Measurements from ENCODE around the gene CHD5. TPM values are rescaled to one million over a fixed set of nuclear protein-coding genes. Genes with fewer than 3 reads are reported as not detected.

The CHD5 gene
- total RNA-seq, 1 donor: under 0.01 TPM

GRCh38 chr1:6124746-6125365 lies 55.3 kb downstream of the CHD5 start:
- no peak for DNase-seq (ENCODE audit: insufficient read length, low spot score, missing footprints)
- Histone ChIP-seq H4K20me1 (ENCODE audit: insufficient read depth, low read length) (no peaks in the 10 kb centered on the region), H3K27me3 (ENCODE audit: insufficient read depth, low read length) (no peaks in the 10 kb centered on the region), H3K27ac (ENCODE audit: low read depth, low read length) (no peak overlapping the region), H3K9me3 (ENCODE audit: low read depth, low read length) (no peaks in the 10 kb centered on the region), H3K4me2 (ENCODE audit: insufficient read depth, low read length) (no peak overlapping the region), H3K79me2 (ENCODE audit: insufficient read depth, low read length) (no peaks in the 10 kb centered on the region), H3K36me3 (ENCODE audit: insufficient read depth, low read length) (no peaks in the 10 kb centered on the region), H3K4me3 (ENCODE audit: insufficient read depth, low read length) (no peak overlapping the region), H2AFZ (ENCODE audit: low read length) (no peak overlapping the region), H3K4me1 (ENCODE audit: insufficient read depth, low read length) (no peaks in the 10 kb centered on the region)
- TF ChIP-seq CTCF (IDR thresholded peaks at IDR 0.05; ENCODE audit: extremely low read depth, low read depth, low read length): no peak

GRCh38 chr1:6124341-6124740 lies 55.8 kb downstream of the CHD5 start:
- Histone ChIP-seq H3K27me3 (ENCODE audit: insufficient read depth, low read length) (no peaks in the 10 kb centered on the region), H2AFZ (ENCODE audit: low read length) (no peak overlapping the region), H3K27ac (ENCODE audit: low read depth, low read length) (no peak overlapping the region), H4K20me1 (ENCODE audit: insufficient read depth, low read length) (no peaks in the 10 kb centered on the region), H3K79me2 (ENCODE audit: insufficient read depth, low read length) (no peaks in the 10 kb centered on the region), H3K4me1 (ENCODE audit: insufficient read depth, low read length) (no peaks in the 10 kb centered on the region), H3K4me3 (ENCODE audit: insufficient read depth, low read length) (no peak overlapping the region), H3K4me2 (ENCODE audit: insufficient read depth, low read length) (no peak overlapping the region), H3K9me3 (ENCODE audit: low read depth, low read length) (no peaks in the 10 kb centered on the region), H3K36me3 (ENCODE audit: insufficient read depth, low read length) (no peaks in the 10 kb centered on the region)
- DNase-seq (ENCODE audit: insufficient read length, low spot score, missing footprints): no peak
- no peak for TF ChIP-seq CTCF (IDR thresholded peaks at IDR 0.05; ENCODE audit: extremely low read depth, low read depth, low read length)

- TF ChIP-seq CTCF (IDR thresholded peaks at IDR 0.05; ENCODE audit: extremely low read depth, low read depth, low read length): no peak
- H3K4me2 ChIP-seq (ENCODE audit: insufficient read depth, low read length): no peak overlapping the region
- no peak overlapping the region for H3K27ac ChIP-seq (ENCODE audit: low read depth, low read length)
- H4K20me1 ChIP-seq (ENCODE audit: insufficient read depth, low read length): no peaks in the 10 kb centered on the region
- no peak overlapping the region for H3K4me3 ChIP-seq (ENCODE audit: insufficient read depth, low read length)
- no peak for DNase-seq (ENCODE audit: insufficient read length, low spot score, missing footprints)
- H3K9me3 ChIP-seq (ENCODE audit: low read depth, low read length): no peaks in the 10 kb centered on the region
- no peaks in the 10 kb centered on the region for H3K36me3 ChIP-seq (ENCODE audit: insufficient read depth, low read length)
- H3K27me3 ChIP-seq (ENCODE audit: insufficient read depth, low read length): no peaks in the 10 kb centered on the region
- no peak overlapping the region for H2AFZ ChIP-seq (ENCODE audit: low read length)
- no peaks in the 10 kb centered on the region for H3K4me1 ChIP-seq (ENCODE audit: insufficient read depth, low read length)
- H3K79me2 ChIP-seq (ENCODE audit: insufficient read depth, low read length): no peaks in the 10 kb centered on the region
Observed at GRCh38 chr1:6123816-6124215, 56.3 kb downstream of the CHD5 start.

GRCh38 chr1:6123083-6123482 lies 57.0 kb downstream of the CHD5 start:
- no peak overlapping the region for H3K4me2 ChIP-seq (ENCODE audit: insufficient read depth, low read length)
- TF ChIP-seq CTCF (IDR thresholded peaks at IDR 0.05; ENCODE audit: extremely low read depth, low read depth, low read length): no peak
- H2AFZ ChIP-seq (ENCODE audit: low read length): no peak overlapping the region
- no peak overlapping the region for H3K27ac ChIP-seq (ENCODE audit: low read depth, low read length)
- H4K20me1 ChIP-seq (ENCODE audit: insufficient read depth, low read length): no peaks in the 10 kb centered on the region
- peak; percentile 86 for DNase-seq (ENCODE audit: insufficient read length, low spot score, missing footprints)
- no peaks in the 10 kb centered on the region for H3K79me2 ChIP-seq (ENCODE audit: insufficient read depth, low read length)
- H3K4me3 ChIP-seq (ENCODE audit: insufficient read depth, low read length): no peak overlapping the region
- no peaks in the 10 kb centered on the region for H3K36me3 ChIP-seq (ENCODE audit: insufficient read depth, low read length)
- no peaks in the 10 kb centered on the region for H3K4me1 ChIP-seq (ENCODE audit: insufficient read depth, low read length)
- no peaks in the 10 kb centered on the region for H3K27me3 ChIP-seq (ENCODE audit: insufficient read depth, low read length)
- H3K9me3 ChIP-seq (ENCODE audit: low read depth, low read length): no peaks in the 10 kb centered on the region

Data from osteoblast (primary cell).